ENCODE results near the gene UPK2. TPM values are rescaled to one million over a fixed set of nuclear protein-coding genes. Genes with fewer than 3 reads are reported as not detected.

Gene UPK2
- total RNA-seq, 2 experiments from 2014 or later, result not detected

DNA sequence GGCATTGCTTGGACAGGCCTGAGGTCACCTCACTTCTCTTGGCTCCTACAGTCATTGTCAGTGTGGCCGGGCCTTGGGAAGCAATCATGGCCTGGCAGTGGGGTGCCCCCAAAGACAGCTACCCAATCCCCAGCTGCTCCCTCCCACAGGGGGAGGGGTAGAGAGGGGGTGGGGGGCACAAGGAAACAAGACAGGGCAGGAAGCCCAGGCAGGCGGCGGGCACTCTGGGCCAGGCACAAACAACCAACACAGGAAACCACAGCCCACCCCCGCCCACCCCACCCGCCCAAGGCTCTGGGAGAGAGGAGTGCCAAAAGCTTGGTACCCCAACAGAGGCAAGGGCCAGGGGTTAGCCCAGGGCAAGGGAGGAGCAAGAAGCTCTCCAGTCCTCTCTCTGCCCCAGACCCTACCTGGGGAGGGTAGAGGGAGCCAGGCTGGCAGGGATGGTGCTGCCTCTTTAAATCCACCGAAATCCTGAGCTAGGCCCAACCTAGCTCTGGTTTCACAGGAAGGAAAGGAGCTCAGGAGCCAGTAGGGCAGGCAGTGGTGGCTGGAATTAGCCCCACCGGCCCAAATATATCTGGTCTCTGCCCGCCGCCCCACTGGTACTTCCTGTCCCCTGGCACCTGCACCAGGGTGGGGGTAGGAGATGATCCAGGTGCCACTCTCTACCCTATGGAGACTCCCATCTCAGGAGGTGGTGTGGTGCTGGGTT is 42.5 kb upstream of the UPK2 start:
- peak overlapping the region; percentile 93 for H3K27ac Mint-ChIP-seq
- H3K9me3 Mint-ChIP-seq (ENCODE audit: low read depth), result no peaks in the 10 kb centered on the region
- peak; percentile 60 for DNase-seq
- CTCF ChIA-PET, result interaction anchor here (0.6 to 4.7 kb wide), 13 partner anchors 9 to 224 kb away, joined by 3 to 34 read pairs (median 5); partner anchors contain the start of genes CENATAC, DDX6 and UPK2
- peaks cover 82% of the 10 kb centered on the region for H3K4me1 Mint-ChIP-seq
- H3K27me3 Mint-ChIP-seq, result no peaks in the 10 kb centered on the region
- peak; percentile 1 for ATAC-seq
- peak overlapping the region; percentile 47 for H3K4me3 Mint-ChIP-seq
- no peaks in the 10 kb centered on the region for H3K36me3 Mint-ChIP-seq

DNA sequence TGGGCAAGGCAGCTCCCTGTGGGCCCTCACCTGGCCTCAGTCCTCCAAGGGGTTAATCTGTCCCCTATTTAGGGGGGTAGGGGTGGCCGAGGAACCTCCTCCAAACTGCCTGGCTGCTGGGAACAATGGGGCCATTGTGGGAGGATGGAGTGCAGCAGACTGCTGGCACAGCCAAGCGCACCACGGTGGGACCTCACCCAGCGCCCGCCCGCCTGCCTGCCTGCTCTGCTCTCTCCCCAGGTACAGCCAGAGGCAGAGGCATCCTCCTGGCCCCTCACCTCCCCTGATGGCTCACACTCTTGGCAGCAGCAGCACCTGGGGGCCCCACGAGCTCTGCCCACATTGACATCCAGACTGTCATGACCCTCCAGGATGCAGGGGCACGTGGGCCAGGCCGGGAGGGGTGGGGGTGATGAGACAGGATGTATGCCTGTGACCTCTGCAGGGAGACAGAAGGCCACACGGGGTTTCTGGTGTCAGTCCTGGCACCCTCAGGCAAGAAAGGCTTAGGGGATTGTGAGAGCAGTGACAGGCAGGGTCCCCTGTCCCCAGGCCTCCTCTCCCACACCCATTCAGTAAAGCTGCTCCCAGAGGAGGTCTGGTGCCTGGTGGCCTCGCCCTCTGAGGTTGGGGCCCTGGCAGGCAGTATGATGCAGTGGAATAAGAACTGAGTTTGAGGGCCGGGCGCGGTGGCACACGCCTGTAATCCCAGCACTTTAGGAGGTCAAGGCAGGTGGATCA is 41.8 kb upstream of the UPK2 start:
- Mint-ChIP-seq H3K4me3 (peak overlapping the region; percentile 47), H3K36me3 (no peaks in the 10 kb centered on the region), H3K4me1 (peaks cover 85% of the 10 kb centered on the region), H3K27ac (peak overlapping the region; percentile 93), H3K9me3 (ENCODE audit: low read depth) (no peaks in the 10 kb centered on the region), H3K27me3 (no peaks in the 10 kb centered on the region)
- ATAC-seq (peak; percentile 61), DNase-seq (peak; percentile 91)
- CTCF ChIA-PET, result interaction anchor here (1.0 to 4.7 kb wide), 8 partner anchors 10 to 225 kb away, joined by 3 to 34 read pairs (median 6); partner anchors contain the start of genes CENATAC and DDX6

DNA sequence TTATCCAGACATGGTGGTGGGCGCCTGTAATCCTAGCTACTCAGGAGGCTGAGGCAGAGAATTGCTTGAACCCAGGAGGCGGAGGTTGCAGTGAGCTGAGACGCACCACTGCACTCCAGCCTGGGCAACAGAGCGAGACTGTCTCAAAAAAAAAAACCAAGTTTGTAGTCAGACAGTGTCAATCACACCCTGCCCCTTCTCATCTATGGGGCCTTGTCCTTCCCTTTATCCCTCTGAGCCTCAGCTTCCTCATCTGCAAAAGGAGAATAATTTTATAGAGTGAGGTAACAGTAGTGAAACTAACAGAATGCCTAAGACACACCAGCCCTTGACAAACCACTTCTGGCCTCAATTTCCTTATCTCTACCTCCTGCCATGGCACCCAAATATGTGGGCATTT is 41.1 kb upstream of the UPK2 start:
- no peaks in the 10 kb centered on the region for H3K36me3 Mint-ChIP-seq
- no peaks in the 10 kb centered on the region for H3K9me3 Mint-ChIP-seq (ENCODE audit: low read depth)
- no peak for ATAC-seq
- no peak for DNase-seq
- no peaks in the 10 kb centered on the region for H3K27me3 Mint-ChIP-seq
- CTCF ChIA-PET, result interaction anchor here (0.6 to 4.7 kb wide), 3 partner anchors 45 to 500 kb away, joined by 3 to 34 read pairs (median 12); partner anchors contain the start of gene DDX6
- H3K27ac Mint-ChIP-seq, result peak overlapping the region; percentile 93
- H3K4me1 Mint-ChIP-seq, result peaks cover 88% of the 10 kb centered on the region
- peak overlapping the region; percentile 47 for H3K4me3 Mint-ChIP-seq

DNA sequence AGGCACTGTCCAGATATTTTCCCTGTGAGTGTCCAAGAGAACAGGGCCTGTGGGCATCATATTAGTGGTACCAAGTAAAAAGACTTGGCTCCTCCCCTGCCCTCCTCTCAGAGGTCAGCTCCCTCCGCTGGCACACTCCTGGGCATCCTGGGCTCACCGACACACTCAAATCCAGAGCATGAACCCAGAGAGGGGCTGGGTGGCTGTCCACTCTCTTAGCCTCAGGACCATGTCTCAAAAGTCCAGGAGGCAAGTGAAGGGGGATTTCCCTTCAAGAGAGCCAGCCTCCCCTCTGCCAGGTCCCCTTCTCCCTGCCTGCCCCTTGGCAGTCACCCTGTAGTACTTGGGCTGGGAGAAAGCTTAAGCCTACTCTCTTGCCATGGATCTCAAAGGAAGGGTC is 40.7 kb upstream of the UPK2 start:
- no peaks in the 10 kb centered on the region for H3K27me3 Mint-ChIP-seq
- DNase-seq, result no peak
- H3K27ac Mint-ChIP-seq, result peak overlapping the region; percentile 93
- H3K4me3 Mint-ChIP-seq, result no peak overlapping the region
- ATAC-seq, result no peak
- CTCF ChIA-PET, result interaction anchor here (0.6 to 4.7 kb wide), 2 partner anchors 125 to 501 kb away, joined by 3 to 34 read pairs; partner anchors contain the start of gene DDX6
- H3K36me3 Mint-ChIP-seq, result no peaks in the 10 kb centered on the region
- H3K9me3 Mint-ChIP-seq (ENCODE audit: low read depth), result no peaks in the 10 kb centered on the region
- peaks cover 92% of the 10 kb centered on the region for H3K4me1 Mint-ChIP-seq

DNA sequence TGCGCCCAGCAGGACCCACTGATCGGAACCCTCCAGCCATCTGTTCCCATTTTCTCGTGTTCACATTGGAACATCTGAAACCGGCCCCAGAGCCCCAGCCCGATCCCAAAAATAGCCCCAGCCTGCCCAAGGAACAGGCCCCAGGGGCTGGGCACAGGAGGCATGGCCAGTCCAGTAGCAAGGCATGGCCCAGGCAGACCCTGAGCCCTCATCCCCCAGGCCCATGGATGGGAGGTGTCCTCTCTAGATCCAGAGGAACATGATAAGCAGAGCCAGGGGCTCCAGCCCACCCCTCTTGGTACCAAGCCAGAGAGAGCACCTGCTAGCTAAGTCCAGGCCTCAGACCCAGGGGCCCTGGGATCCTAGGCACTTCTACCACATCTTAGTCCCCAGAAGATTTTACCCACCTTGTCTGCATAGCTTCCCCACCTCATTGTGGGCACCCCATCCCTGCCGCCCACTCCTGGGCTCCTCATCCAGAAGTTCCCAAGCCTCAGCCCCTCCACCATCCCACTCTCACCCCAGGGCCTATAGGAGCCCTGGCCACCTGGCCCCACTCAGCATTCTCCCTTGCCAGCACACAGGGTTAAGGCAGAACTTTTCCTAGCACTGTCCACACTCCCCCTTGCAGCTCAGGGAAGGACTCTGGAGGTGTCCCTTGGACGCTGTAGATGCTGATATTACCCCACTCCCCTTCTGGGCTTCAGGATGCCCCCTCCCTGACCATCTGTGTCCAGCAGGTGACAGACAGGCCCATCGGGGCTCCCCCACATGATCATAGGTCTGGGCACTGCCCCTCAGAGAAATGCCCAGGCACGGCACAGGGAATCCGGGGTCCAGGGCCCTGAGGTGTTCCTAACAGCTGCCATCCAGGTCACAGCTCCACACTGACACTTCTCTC is 39.9 kb upstream of the UPK2 start:
- no peak for ATAC-seq
- DNase-seq, result no peak

DNA sequence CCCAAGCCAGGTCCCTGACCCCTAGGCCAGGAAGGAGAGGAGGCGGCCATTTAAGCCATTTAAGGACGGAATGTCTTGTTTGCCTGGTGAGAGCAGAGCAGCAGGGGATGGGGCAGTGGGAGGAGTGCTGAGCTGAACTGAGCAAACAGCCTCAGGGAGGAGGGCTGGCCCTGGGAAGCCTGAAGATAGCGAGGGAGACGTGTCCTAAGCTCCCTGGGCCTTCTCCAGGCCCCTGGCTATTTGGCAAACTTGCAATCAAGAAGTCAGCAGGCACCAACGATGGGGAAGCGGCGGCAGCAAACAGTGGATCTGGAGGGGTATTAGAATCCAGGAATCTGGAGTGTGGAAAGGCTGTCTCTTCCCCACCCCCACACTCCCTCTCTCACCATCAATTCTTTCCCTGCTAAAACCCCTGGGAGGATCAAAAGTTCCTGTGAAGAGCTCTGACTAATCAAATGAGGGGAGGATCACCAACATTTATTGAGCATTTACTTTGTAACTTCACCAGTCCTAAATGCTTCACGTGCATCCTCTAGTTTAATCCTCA is 39.2 kb upstream of the UPK2 start:
- H3K27me3 Mint-ChIP-seq, result no peaks in the 10 kb centered on the region
- H3K27ac Mint-ChIP-seq, result peak overlapping the region; percentile 93
- peaks cover 94% of the 10 kb centered on the region for H3K4me1 Mint-ChIP-seq
- peaks cover 2% of the 10 kb centered on the region for H3K36me3 Mint-ChIP-seq
- no peaks in the 10 kb centered on the region for H3K9me3 Mint-ChIP-seq (ENCODE audit: low read depth)
- no peak overlapping the region for H3K4me3 Mint-ChIP-seq
- DNase-seq, result no peak
- ATAC-seq, result no peak
- CTCF ChIA-PET, result interaction anchor here (1.2 kb wide), 1 partner anchor 227 kb away, joined by 5 read pairs; no protein-coding TSS in a partner anchor

More for the DNA sequence above, 39.9 kb upstream of the UPK2 start:
- Mint-ChIP-seq H3K27ac (peak overlapping the region; percentile 93), H3K27me3 (no peaks in the 10 kb centered on the region), H3K36me3 (peaks cover 2% of the 10 kb centered on the region), H3K9me3 (ENCODE audit: low read depth) (no peaks in the 10 kb centered on the region), H3K4me3 (no peak overlapping the region), H3K4me1 (peaks cover 96% of the 10 kb centered on the region)
- CTCF ChIA-PET, result interaction anchor here (1.2 to 4.7 kb wide), 2 partner anchors 126 to 226 kb away, joined by 5 to 34 read pairs; partner anchors contain the start of gene DDX6

DNA sequence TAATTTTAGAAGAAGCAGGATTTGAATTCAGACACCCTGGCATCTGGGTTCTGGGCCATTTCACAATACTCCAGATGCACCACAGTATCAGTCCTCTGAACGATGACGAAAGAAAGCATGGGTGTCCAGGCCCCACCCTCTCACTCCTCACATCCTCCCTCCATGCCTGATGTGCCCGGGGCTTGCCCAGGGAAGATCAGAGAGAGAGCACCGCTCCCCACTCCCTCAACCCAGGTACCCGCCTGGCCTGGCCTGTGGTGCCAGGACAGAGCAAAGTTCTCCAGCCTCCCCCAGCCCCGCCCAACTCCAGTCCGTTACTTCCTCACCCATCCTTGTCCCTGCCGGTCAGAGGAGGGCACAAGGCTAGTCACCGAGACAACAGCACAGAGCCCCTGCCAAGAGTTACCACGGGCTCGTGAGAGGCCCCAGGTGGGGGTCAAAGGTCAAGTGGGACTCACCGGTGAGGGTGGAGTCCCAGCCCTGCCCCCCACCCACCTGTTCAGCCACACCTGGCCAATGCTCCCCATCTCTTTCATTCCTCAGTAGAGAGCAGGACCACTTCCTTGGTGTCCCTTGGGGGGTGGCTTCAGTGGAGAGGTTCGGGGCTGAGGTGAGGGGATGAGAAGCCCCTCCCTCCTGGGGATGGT is 38.5 kb upstream of the UPK2 start:
- Mint-ChIP-seq H3K9me3 (ENCODE audit: low read depth) (no peaks in the 10 kb centered on the region), H3K36me3 (peaks cover 2% of the 10 kb centered on the region), H3K4me1 (peaks cover 89% of the 10 kb centered on the region), H3K4me3 (peak overlapping the region; percentile 65), H3K27ac (peak overlapping the region; percentile 93), H3K27me3 (no peaks in the 10 kb centered on the region)
- CTCF ChIA-PET, result no interaction called here
- ATAC-seq (peak; percentile 18), DNase-seq (peak; percentile 59)

DNA sequence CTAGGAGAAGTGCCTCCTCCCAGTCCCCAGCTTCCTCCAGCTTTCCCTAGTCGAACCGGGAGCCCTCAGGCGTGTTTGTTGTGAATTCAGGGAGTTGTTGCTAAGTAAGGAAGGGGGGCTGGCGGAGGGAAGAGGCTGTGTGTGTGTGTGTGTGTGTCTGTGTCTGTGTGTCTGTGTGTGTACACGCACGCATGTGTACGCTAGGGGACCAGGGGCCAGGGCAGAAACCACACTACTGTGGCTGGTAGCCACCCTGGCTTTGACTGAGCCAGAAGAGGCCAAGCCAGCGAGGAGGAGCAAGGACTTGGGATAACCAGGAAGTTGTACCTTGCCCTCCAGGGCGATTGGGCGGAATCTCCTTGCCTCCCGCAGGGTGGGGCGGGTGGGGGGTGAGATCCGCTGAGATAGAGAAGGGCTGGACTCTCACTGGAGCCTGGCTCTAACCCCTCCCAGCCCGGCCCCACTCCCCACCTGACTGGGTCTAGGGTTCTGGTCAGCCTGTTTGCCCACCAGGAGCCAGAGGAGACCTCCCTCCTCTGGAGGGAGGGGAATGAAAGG is 37.9 kb upstream of the UPK2 start:
- H3K9me3 Mint-ChIP-seq (ENCODE audit: low read depth), result no peaks in the 10 kb centered on the region
- peaks cover 88% of the 10 kb centered on the region for H3K4me1 Mint-ChIP-seq
- peaks cover 2% of the 10 kb centered on the region for H3K36me3 Mint-ChIP-seq
- CTCF ChIA-PET, result no interaction called here
- no peak for ATAC-seq
- peak; percentile 55 for DNase-seq
- H3K27ac Mint-ChIP-seq, result peak overlapping the region; percentile 93
- H3K27me3 Mint-ChIP-seq, result no peaks in the 10 kb centered on the region
- H3K4me3 Mint-ChIP-seq, result peak overlapping the region; percentile 65

DNA sequence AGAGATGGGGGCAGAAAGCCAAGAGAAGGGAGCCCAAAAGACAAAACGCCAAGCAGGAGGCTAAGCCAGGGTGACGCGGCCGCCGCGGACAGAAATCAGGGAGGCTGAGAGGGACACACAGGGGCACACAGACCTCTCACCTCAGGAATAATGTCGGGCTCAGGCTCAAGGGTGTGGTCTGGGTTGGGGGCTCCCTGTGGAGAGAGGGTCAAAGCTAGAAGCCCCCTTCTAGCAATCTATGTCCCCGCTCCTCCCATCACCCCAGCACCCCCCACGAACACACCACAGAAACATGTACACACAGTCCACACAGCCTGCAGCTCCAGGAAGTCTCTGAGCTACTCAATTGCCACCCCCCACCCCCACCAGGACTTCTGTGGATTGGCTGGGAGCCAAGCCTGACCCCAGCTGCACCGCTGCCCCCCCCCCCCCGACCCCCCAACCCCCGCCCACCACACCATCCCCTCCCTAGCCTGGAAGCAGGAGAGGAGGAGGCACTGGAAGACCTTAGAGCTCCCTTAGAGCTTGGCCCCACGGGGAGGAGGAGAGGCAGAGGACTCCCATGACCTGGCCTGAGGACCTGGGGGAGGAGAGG is 37.3 kb upstream of the UPK2 start:
- CTCF ChIA-PET, result no interaction called here
- H3K36me3 Mint-ChIP-seq, result peaks cover 2% of the 10 kb centered on the region
- H3K27me3 Mint-ChIP-seq, result no peaks in the 10 kb centered on the region

DNA sequence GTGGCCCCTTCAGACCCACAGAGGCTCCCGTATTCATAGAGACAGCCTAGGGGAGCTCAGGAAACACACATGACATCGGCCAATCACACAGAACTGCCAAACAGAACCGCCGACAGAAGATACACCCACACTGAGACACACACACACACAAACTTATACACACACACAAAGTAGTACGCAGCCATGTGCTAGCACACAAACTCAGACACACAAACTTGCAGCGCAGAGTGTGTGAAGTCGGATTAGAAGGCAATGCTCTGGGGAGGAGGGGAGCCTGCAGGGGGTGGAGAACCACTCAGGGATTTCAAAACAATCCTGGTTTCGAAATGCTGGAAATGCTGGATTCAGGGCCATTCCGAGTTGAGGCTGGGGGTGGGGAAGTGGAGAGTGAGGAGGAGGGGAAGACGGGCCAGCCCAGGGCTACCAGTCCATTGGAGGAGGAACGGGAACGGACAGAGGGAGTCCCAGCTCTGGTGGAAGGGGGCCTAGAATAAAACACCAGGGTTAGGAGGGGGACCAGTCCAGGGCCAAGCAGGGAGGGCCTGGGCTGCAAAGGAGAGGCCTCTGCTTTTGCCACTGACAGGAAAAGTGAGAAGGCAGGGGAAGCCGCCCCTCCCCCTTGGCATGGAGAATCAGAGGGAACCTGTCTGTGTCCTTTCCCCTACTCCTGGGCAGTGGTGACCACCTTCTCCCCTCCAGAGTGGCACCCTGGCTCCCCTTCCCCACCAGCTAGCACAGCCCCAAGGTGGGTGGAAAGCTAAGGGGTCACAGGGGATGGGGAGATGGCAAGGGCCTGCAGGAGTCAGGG is 34.8 kb upstream of the UPK2 start:
- CTCF ChIA-PET, result no interaction called here
- Mint-ChIP-seq H3K27ac (peak overlapping the region; percentile 57), H3K9me3 (ENCODE audit: low read depth) (no peaks in the 10 kb centered on the region), H3K27me3 (no peaks in the 10 kb centered on the region), H3K36me3 (peaks cover 3% of the 10 kb centered on the region), H3K4me3 (peak overlapping the region; percentile 41), H3K4me1 (peaks cover 72% of the 10 kb centered on the region)
- no peak for ATAC-seq
- peak; percentile 39 for DNase-seq

More for the DNA sequence above, 37.3 kb upstream of the UPK2 start:
- peak overlapping the region; percentile 65 for H3K4me3 Mint-ChIP-seq
- no peaks in the 10 kb centered on the region for H3K9me3 Mint-ChIP-seq (ENCODE audit: low read depth)
- peaks cover 89% of the 10 kb centered on the region for H3K4me1 Mint-ChIP-seq
- ATAC-seq, result no peak
- H3K27ac Mint-ChIP-seq, result peak overlapping the region; percentile 93
- no peak for DNase-seq
